Mammary epithelial cell (primary cell): ENCODE measurements around the gene HTR7.

Experiments
- CTCF ChIP-seq, 2 donors: IDR thresholded peaks in 1 of 2; conservative IDR thresholded peaks in 1 of 2; 2 replicates each; pipeline ENCODE4 v1.5.1; 2011 to 2012; ENCODE audit warnings: inconsistent platforms in 2 of 2, low read length in 2 of 2, mild to moderate bottlenecking in 2 of 2, control low read depth in 1 of 2, low read depth in 1 of 2; ENCODE audit not compliant: insufficient read depth in 1 of 2; ENCODE audit errors: extremely low read depth in 1 of 2
- EZH2 ChIP-seq: IDR thresholded peaks from 2 replicates; pipeline ENCODE4 v1.6.1; 2012; ENCODE audit warnings: low read length, inconsistent platforms, borderline replicate concordance

GRCh38 chr10:90871766-90872647 lies 14.2 kb upstream of the HTR7 start, which contains the start of gene RPP30:
- TF ChIP-seq CTCF (conservative IDR thresholded peaks at IDR 0.05 in 1 of 2, IDR thresholded peaks at IDR 0.05 in 1 of 2; ENCODE audit: extremely low read depth in 1 of 2, insufficient read depth in 1 of 2, low read depth in 1 of 2, low read length in 2 of 2) (no peak), EZH2 (no peak)
